GM12878 (cell line): ENCODE measurements around the gene PCSK6. TPM values are rescaled to one million over a fixed set of nuclear protein-coding genes. Genes with fewer than 3 reads are reported as not detected.

Source experiments
- ATAC-seq: fragments of 200-7000 bp; cut with Tn5 transposase; 3 replicates; pipeline ENCODE4 v1.9.1; 2020; ENCODE audit warnings: mild to moderate bottlenecking, moderate library complexity
- BruUV-seq: library from RNA; stranded (reverse); fragments of 400-500 nt; replicated peaks from 2 replicates; lab custom pipeline; 2021; lab: Mats Ljungman, UMichigan
- CTCF ChIA-PET: fragments of 300-600 bp; sonication (Branson Sonifier 250); formaldehyde crosslinking; extraction: SDS; loops from one replicate; lab custom pipeline; 2021; ENCODE audit warnings: inconsistent platforms; lab: Yijun Ruan, JAX
- POLR2A ChIA-PET: fragments of 350-600 bp; formaldehyde crosslinking; extraction: SDS; loops from one replicate; lab custom pipeline; 2021; ENCODE audit warnings: inconsistent platforms; lab: Charles Lee
- RAD21 ChIA-PET: fragments of 300-600 bp; sonication (Branson Sonifier 250); formaldehyde crosslinking; loops from one replicate; lab custom pipeline; 2023; ENCODE audit warnings: antibody characterized with exemption; ENCODE audit not compliant: unreplicated experiment; lab: Charles Lee
- SMC1A ChIA-PET: fragments of 300-600 bp; sonication (Branson Sonifier 250); formaldehyde crosslinking; loops from one replicate; lab custom pipeline; 2023; ENCODE audit not compliant: unreplicated experiment, uncharacterized antibody; lab: Charles Lee
- DNase-seq: peaks from one replicate; pipeline ENCODE4 v3.0.0-alpha.2; 2011; ENCODE audit warnings: low read depth, low spot score
- FAIRE-seq: peaks from 3 replicates; lab custom pipeline; 2011; peaks lifted over from hg19 to GRCh38; lab: Jason Lieb, UNC
- H2AFZ ChIP-seq: 2 replicates; pipeline ENCODE4 v1.6.0; 2011; ENCODE audit warnings: low read depth, low read length, control low read depth; ENCODE audit not compliant: control insufficient read depth
- H3K27ac ChIP-seq: 2 replicates; pipeline ENCODE4 v1.5.1; 2011; ENCODE audit warnings: control low read depth; ENCODE audit not compliant: control insufficient read depth, insufficient read depth
- H3K27me3 ChIP-seq, 2 experiments: replicated peaks in 1 of 2; 2 replicates each; pipeline versions ENCODE4 v1.6.0 to v1.6.1; 2011; ENCODE audit warnings: low read length in 1 of 2; ENCODE audit not compliant: control insufficient read depth in 2 of 2, insufficient read depth in 2 of 2
- H3K36me3 ChIP-seq, 2 experiments: 2 replicates each; pipeline ENCODE4 v1.5.1; 2011; ENCODE audit warnings: low read length in 1 of 2; ENCODE audit not compliant: control insufficient read depth in 2 of 2, insufficient read depth in 2 of 2
- H3K4me1 ChIP-seq: 2 replicates; pipeline ENCODE4 v1.6.1; 2011; ENCODE audit warnings: mild to moderate bottlenecking, low read length, moderate library complexity, mixed read lengths; ENCODE audit not compliant: control insufficient read depth, insufficient read depth
- H3K4me2 ChIP-seq: 2 replicates; pipeline ENCODE4 v1.6.0; 2011; ENCODE audit warnings: control low read depth; ENCODE audit not compliant: control insufficient read depth, insufficient read depth
- H3K4me3 ChIP-seq: fragments of 200-600 bp; sonication (generic); 2 replicates; pipeline ENCODE4 v1.5.1; 2016
- H3K79me2 ChIP-seq: 2 replicates; pipeline ENCODE4 v1.6.0; 2011; ENCODE audit warnings: low read length; ENCODE audit not compliant: control insufficient read depth, insufficient read depth
- H3K9ac ChIP-seq: 2 replicates; pipeline ENCODE4 v1.8.0; 2011; ENCODE audit warnings: low read length, control low read depth, mixed read lengths; ENCODE audit not compliant: control insufficient read depth, insufficient read depth
- H3K9me3 ChIP-seq: replicated peaks from 3 replicates; pipeline ENCODE4 v1.5.1; 2011; ENCODE audit warnings: mild to moderate bottlenecking, low read length; ENCODE audit not compliant: control insufficient read depth, insufficient read depth
- H4K20me1 ChIP-seq: 2 replicates; pipeline ENCODE4 v1.6.0; 2011; ENCODE audit not compliant: control insufficient read depth, insufficient read depth
- ASH2L ChIP-seq: fragments of 300-600, 200-600 bp; sonication (generic); IDR thresholded peaks from 2 replicates; pipeline ENCODE4 v1.6.1; 2017; ENCODE audit warnings: low read depth, mild to moderate bottlenecking, borderline replicate concordance
- BACH1 ChIP-seq: fragments of 450-650 bp; IDR thresholded peaks from 2 replicates; pipeline ENCODE4 v1.6.1; 2017; ENCODE audit warnings: mild to moderate bottlenecking, borderline replicate concordance
- CHD1 ChIP-seq: IDR thresholded peaks from 2 replicates; pipeline ENCODE4 v1.6.1; 2012; ENCODE audit warnings: low read depth, low read length, improper control_type of control experiment
- EP300 ChIP-seq, 2 experiments: fragments of 150-350 bp in 1 of 2; IDR thresholded peaks; 2 replicates each; pipeline ENCODE4 v1.6.1; 2011 to 2012; ENCODE audit warnings: low read depth in 2 of 2, low read length in 2 of 2, borderline replicate concordance in 1 of 2, improper control_type of control experiment in 1 of 2, inconsistent platforms in 1 of 2; ENCODE audit not compliant: control insufficient read depth in 1 of 2
- IKZF1 ChIP-seq: fragments of 450-650 bp; conservative IDR thresholded peaks from 2 replicates; pipeline ENCODE4 v1.6.1; 2017; ENCODE audit warnings: antibody characterized with exemption, mild to moderate bottlenecking
- IRF5 ChIP-seq: fragments of 450-650 bp; IDR thresholded peaks from 2 replicates; pipeline ENCODE4 v1.6.1; 2017; ENCODE audit warnings: borderline replicate concordance
- NR2C1 ChIP-seq: fragments of 450-650 bp; IDR thresholded peaks from 2 replicates; pipeline ENCODE4 v1.6.1; 2017; ENCODE audit warnings: antibody characterized with exemption, mild to moderate bottlenecking, moderate library complexity
- RAD21 ChIP-seq: IDR thresholded peaks from 2 replicates; pipeline ENCODE4 v1.6.1; 2011; ENCODE audit warnings: mild to moderate bottlenecking, low read depth, low read length, moderate library complexity; ENCODE audit not compliant: insufficient read depth
- RBBP5 ChIP-seq: fragments of 200-600 bp; sonication (generic); conservative IDR thresholded peaks from 2 replicates; pipeline ENCODE4 v1.6.1; 2016
- RCOR1 ChIP-seq: conservative IDR thresholded peaks from 2 replicates; pipeline ENCODE4 v1.6.1; 2012; ENCODE audit warnings: low read depth, low read length, improper control_type of control experiment
- RELB ChIP-seq: fragments of 450-650 bp; IDR thresholded peaks from 2 replicates; pipeline ENCODE4 v1.6.1; 2017; ENCODE audit warnings: low read depth, mild to moderate bottlenecking, moderate library complexity
- SREBF1 ChIP-seq: IDR thresholded peaks from 2 replicates; pipeline ENCODE4 v1.6.1; 2012; ENCODE audit warnings: mild to moderate bottlenecking, low read length
- TCF7 ChIP-seq: IDR thresholded peaks from 2 replicates; pipeline ENCODE4 v1.6.1; 2014; ENCODE audit warnings: antibody characterized with exemption, borderline replicate concordance
- ZBTB40 ChIP-seq: fragments of 450-650 bp; IDR thresholded peaks from 2 replicates; pipeline ENCODE4 v1.6.1; 2016; ENCODE audit warnings: mild to moderate bottlenecking, moderate library complexity, borderline replicate concordance
- WGBS: methylation state at CpG from one replicate; pipeline ENCODE4 v1.1.6; 2016; ENCODE audit warnings: low lambda C conversion rate; ENCODE audit not compliant: insufficient replicate concordance, insufficient coverage; ENCODE audit errors: missing lambda C conversion rate; 5-methylcytosine and 5-hydroxymethylcytosine counted together
- in situ Hi-C: fragments of 300-500 bp; cut with MboI; formaldehyde crosslinking; loops from 9 replicates; pipeline ENCODE4 v1.14.3; 2018; ENCODE audit warnings: mixed read lengths
- intact Hi-C: fragments of 100-400 bp; cut with micrococcal nuclease; formaldehyde crosslinking; loops from one replicate; pipeline ENCODE4 v1.14.2; 2022; ENCODE audit not compliant: unreplicated experiment
- polyA plus RNA-seq, 11 experiments: library from polyadenylated mRNA; depleted of rRNA in 4 of 11; unstranded in 6 of 11; stranded (reverse) in 5 of 11; fragments of >200 nt; fragmentation: Nextera tagmentation in 4 of 11; fragmentation: Illumina TruSeq in 1 of 11; extraction: Ambion mirVana in 4 of 11; extraction: Trizol in 1 of 11; gene quantifications; 1 replicate in 1 of 11; 2 replicates in 10 of 11; pipeline versions ENCODE4 v1.2.1 to v1.2.3, GENCODE V29; 2011 to 2016; ENCODE audit warnings: inconsistent platforms in 2 of 11, missing spikeins in 2 of 11, low read depth in 1 of 11
- total RNA-seq, 4 experiments: library from RNA; depleted of rRNA in 3 of 4; stranded (reverse); fragments of >200 nt in 3 of 4; fragmentation: Illumina TruSeq in 1 of 4; extraction: Trizol in 1 of 4; gene quantifications; 2 replicates each; pipeline versions ENCODE4 v1.2.1 to v1.2.3, GENCODE V29; 2013 to 2021

The PCSK6 gene
- total and polyA plus RNA-seq, 10 of the 15 experiments (the other 5 are each of a cell fraction or from before 2014, with no cell fraction given) = 0.19 to 0.67 (median 0.25) TPM; not detected in 4

- ChIA-PET RAD21 (no interaction called here), SMC1A (no interaction called here), CTCF (no interaction called here), POLR2A (no interaction called here)
- intact Hi-C loops (no loop called here), in situ Hi-C loops (no loop called here)
- Histone ChIP-seq H2AFZ (no peak overlapping the region), H3K4me3 (no peak overlapping the region), H3K4me1 (peaks cover 8% of the 10 kb centered on the region), H3K9ac (no peak overlapping the region), H4K20me1 (no peaks in the 10 kb centered on the region), H3K9me3 (no peaks in the 10 kb centered on the region), H3K27me3 (no peaks in the 10 kb centered on the region; a peak in 3 of 4 replicates), H3K79me2 (no peaks in the 10 kb centered on the region), H3K4me2 (no peak overlapping the region), H3K36me3 (no peaks in the 10 kb centered on the region), H3K27ac (no peak overlapping the region)
- no peak for DNase-seq
- TF ChIP-seq RBBP5 (no peak), TCF7 (no peak), CHD1 (no peak), RCOR1 (no peak), IKZF1 (no peak), EP300 (IDR thresholded peaks at IDR 0.05; ENCODE audit: borderline replicate concordance in 1 of 2, control insufficient read depth in 1 of 2, low read depth in 2 of 2, low read length in 2 of 2) (no peak), BACH1 (no peak), RAD21 (no peak), ASH2L (no peak), ZBTB40 (no peak), SREBF1 (no peak), RELB (no peak), NR2C1 (no peak), IRF5 (no peak)
- 40% methylated on average over 13 of the region's 13 CpGs for WGBS
- ATAC-seq = no peak
- no peak for FAIRE-seq
- BruUV-seq = no TSS peak
These were observed 7.5 kb upstream of the PCSK6 start for GRCh38 chr15:101497017-101497416.
